Muscle of leg (tissue), 11 donors: ENCODE results near the gene ENC1. TPM values are rescaled to one million over a fixed set of nuclear protein-coding genes. Genes with fewer than 3 reads are reported as not detected.

ENCODE experiments used
- DNase-seq: peaks from one replicate; pipeline ENCODE4 v3.0.0; 2013
- H3K27ac ChIP-seq: one replicate; pipeline ENCODE4 v1.5.1; 2013; ENCODE audit warnings: mild to moderate bottlenecking, low read length, control low read depth
- H3K27me3 ChIP-seq: one replicate; pipeline ENCODE4 v1.6.1; 2013; ENCODE audit warnings: low read length; ENCODE audit not compliant: control insufficient read depth, insufficient read depth
- H3K36me3 ChIP-seq: one replicate; pipeline ENCODE4 v1.6.1; 2013; ENCODE audit warnings: low read length; ENCODE audit not compliant: control insufficient read depth, insufficient read depth
- H3K4me1 ChIP-seq: one replicate; pipeline ENCODE4 v1.6.1; 2013; ENCODE audit warnings: low read length; ENCODE audit not compliant: control insufficient read depth, insufficient read depth
- H3K4me3 ChIP-seq: one replicate; pipeline ENCODE4 v1.5.1; 2013; ENCODE audit warnings: low read length, control low read depth
- H3K9me3 ChIP-seq: replicated peaks from 2 replicates; pipeline ENCODE4 v1.6.1; 2013; ENCODE audit warnings: low read depth, low read length; ENCODE audit not compliant: control insufficient read depth
- WGBS: methylation state at CpG from one replicate; pipeline ENCODE4 v1.1.5; 2013; ENCODE audit warnings: missing lambda C conversion rate; ENCODE audit not compliant: insufficient coverage; 5-methylcytosine and 5-hydroxymethylcytosine counted together
- polyA plus RNA-seq, 8 donors: library from polyadenylated mRNA; unstranded; fragments of 120-200 nt; gene quantifications; one replicate each; pipeline versions ENCODE4 v1.2.1 to v1.2.3, GENCODE V29; 2013; ENCODE audit warnings: inconsistent platforms in 1 of 8, low replicate concordance in 1 of 8; ENCODE audit not compliant: insufficient read length in 8 of 8, insufficient read depth in 1 of 8
- total RNA-seq: library from RNA; stranded (reverse); fragments of 120-200 nt; gene quantifications from one replicate; pipeline ENCODE4 v1.2.4, GENCODE V29; 2013

The ENC1 gene
- total and polyA plus RNA-seq, 9 donors = 18.4 to 35.4 (median 28.4) TPM

- Histone ChIP-seq H3K27me3 (no peaks in the 10 kb centered on the region), H3K27ac (peak overlapping the region; percentile 39), H3K36me3 (no peaks in the 10 kb centered on the region), H3K9me3 (no peaks in the 10 kb centered on the region), H3K4me3 (no peak overlapping the region), H3K4me1 (peaks cover 19% of the 10 kb centered on the region)
- peak; percentile 58 for DNase-seq
- 49% methylated on average over 4 of the region's 4 CpGs for WGBS
Measured at GRCh38 chr5:74643111-74643562, 2.6 kb upstream of the ENC1 start.

- H3K36me3 ChIP-seq = no peaks in the 10 kb centered on the region
- no peak overlapping the region for H3K4me3 ChIP-seq
- H3K4me1 ChIP-seq = peaks cover 22% of the 10 kb centered on the region
- WGBS = 95% methylated on average over 2 of the region's 6 CpGs
- no peaks in the 10 kb centered on the region for H3K27me3 ChIP-seq
- H3K9me3 ChIP-seq = no peaks in the 10 kb centered on the region
- no peak for DNase-seq
- H3K27ac ChIP-seq = no peak overlapping the region
Measured at GRCh38 chr5:74642543-74642863, 2.0 kb upstream of the ENC1 start.

GRCh38 chr5:74641735-74642542 is 1.4 kb upstream of the ENC1 start:
- 0% methylated on average over 21 of the region's 28 CpGs for WGBS
- peaks cover 26% of the 10 kb centered on the region for H3K4me1 ChIP-seq

GRCh38 chr5:74640954-74641734 is 616 bp upstream of the ENC1 start:
- H3K9me3 ChIP-seq = no peaks in the 10 kb centered on the region
- H3K4me1 ChIP-seq = peaks cover 26% of the 10 kb centered on the region
- DNase-seq = peak; percentile 89
- H3K27me3 ChIP-seq = no peaks in the 10 kb centered on the region
- peak overlapping the region; percentile 92 for H3K27ac ChIP-seq
- WGBS = 0% methylated on average over 26 of the region's 47 CpGs
- H3K36me3 ChIP-seq = peaks cover 1% of the 10 kb centered on the region
- H3K4me3 ChIP-seq = peak overlapping the region; percentile 87

More at GRCh38 chr5:74641735-74642542, 1.4 kb upstream of the ENC1 start:
- peak; percentile 95 for DNase-seq
- H3K36me3 ChIP-seq = no peaks in the 10 kb centered on the region
- peak overlapping the region; percentile 87 for H3K4me3 ChIP-seq
- no peaks in the 10 kb centered on the region for H3K9me3 ChIP-seq
- H3K27ac ChIP-seq = peak overlapping the region; percentile 92
- no peaks in the 10 kb centered on the region for H3K27me3 ChIP-seq

GRCh38 chr5:74639807-74640449 is 600 bp downstream of the ENC1 start:
- H3K9me3 ChIP-seq = no peaks in the 10 kb centered on the region
- peak overlapping the region; percentile 87 for H3K4me3 ChIP-seq
- H3K27me3 ChIP-seq = no peaks in the 10 kb centered on the region
- H3K4me1 ChIP-seq = peaks cover 34% of the 10 kb centered on the region
- DNase-seq = peak; percentile 50
- 0% methylated on average over 56 of the region's 57 CpGs for WGBS
- peaks cover 13% of the 10 kb centered on the region for H3K36me3 ChIP-seq
- H3K27ac ChIP-seq = peak overlapping the region; percentile 92

- Histone ChIP-seq H3K36me3 (peaks cover 20% of the 10 kb centered on the region), H3K27me3 (no peaks in the 10 kb centered on the region), H3K9me3 (no peaks in the 10 kb centered on the region), H3K4me1 (peaks cover 38% of the 10 kb centered on the region), H3K4me3 (peak overlapping the region; percentile 87), H3K27ac (peak overlapping the region; percentile 92)
- DNase-seq = peak; percentile 56
- WGBS = 2% methylated on average over 6 of the region's 10 CpGs
Measured at GRCh38 chr5:74638970-74639806, 1.3 kb downstream of the ENC1 start.

- peaks cover 35% of the 10 kb centered on the region for H3K4me1 ChIP-seq
- H3K27ac ChIP-seq = no peak overlapping the region
- DNase-seq = no peak
- 0% methylated on average over 1 of the region's 1 CpG for WGBS
- no peaks in the 10 kb centered on the region for H3K27me3 ChIP-seq
- peak overlapping the region; percentile 87 for H3K4me3 ChIP-seq
- peaks cover 23% of the 10 kb centered on the region for H3K36me3 ChIP-seq
- H3K9me3 ChIP-seq = no peaks in the 10 kb centered on the region
Measured at GRCh38 chr5:74638544-74638969, 2.0 kb downstream of the ENC1 start.

- H3K36me3 ChIP-seq = peaks cover 37% of the 10 kb centered on the region
- H3K27me3 ChIP-seq = no peaks in the 10 kb centered on the region
- no peaks in the 10 kb centered on the region for H3K9me3 ChIP-seq
- H3K27ac ChIP-seq = no peak overlapping the region
- DNase-seq = no peak
- WGBS = 55% methylated on average over 2 of the region's 4 CpGs
- no peak overlapping the region for H3K4me3 ChIP-seq
- peaks cover 39% of the 10 kb centered on the region for H3K4me1 ChIP-seq
Measured at GRCh38 chr5:74636552-74636951, 4.0 kb downstream of the ENC1 start.

GRCh38 chr5:74636149-74636548 is 4.4 kb downstream of the ENC1 start:
- Histone ChIP-seq H3K27ac (no peak overlapping the region), H3K4me1 (peaks cover 40% of the 10 kb centered on the region), H3K36me3 (peaks cover 41% of the 10 kb centered on the region), H3K4me3 (no peak overlapping the region), H3K9me3 (no peaks in the 10 kb centered on the region), H3K27me3 (no peaks in the 10 kb centered on the region)
- WGBS = 93% methylated on average over 5 of the region's 12 CpGs
- no peak for DNase-seq
